ENCODE results near the gene HP1BP3. TPM values are rescaled to one million over a fixed set of nuclear protein-coding genes. Genes with fewer than 3 reads are reported as not detected.

HP1BP3 gene
- total RNA-seq, 1 experiment from 2014 or later = 251 TPM

GRCh38 chr1:20829531-20829930 lies 42.4 kb upstream of the HP1BP3 start:
- Histone ChIP-seq H3K9me2 (ENCODE audit: insufficient read depth) (no peaks in the 10 kb centered on the region), H3K27me3 (ENCODE audit: insufficient read depth, low read depth) (no peaks in the 10 kb centered on the region), H3K9me3 (ENCODE audit: insufficient read depth, low read depth) (no peaks in the 10 kb centered on the region), H4K20me1 (ENCODE audit: insufficient read depth) (no peaks in the 10 kb centered on the region), H3K4me1 (replicated peaks; ENCODE audit: insufficient read depth) (no peaks in the 10 kb centered on the region), H3K27ac (no peak overlapping the region), H3K4me3 (no peak overlapping the region), H3K36me3 (ENCODE audit: low read depth) (no peaks in the 10 kb centered on the region; the same call in 1 of the 2 replicates), H3K4me2 (no peak overlapping the region), H3F3A (ENCODE audit: insufficient read depth, low read depth) (no peaks in the 10 kb centered on the region), H2AFZ (no peak overlapping the region), H3K79me2 (ENCODE audit: low read depth) (no peaks in the 10 kb centered on the region)
- intact Hi-C loops (cut with micrococcal nuclease; ENCODE audit: unreplicated experiment) = no loop called here
- BruUV-seq (replicated peaks) = no TSS peak
- POLR2A ChIA-PET (ENCODE audit: unreplicated experiment) = interaction anchor here (0.6 kb wide), 1 partner anchor 307 kb away, joined by 3 read pairs; no protein-coding TSS in a partner anchor
- TF ChIP-seq, protein P1, sequence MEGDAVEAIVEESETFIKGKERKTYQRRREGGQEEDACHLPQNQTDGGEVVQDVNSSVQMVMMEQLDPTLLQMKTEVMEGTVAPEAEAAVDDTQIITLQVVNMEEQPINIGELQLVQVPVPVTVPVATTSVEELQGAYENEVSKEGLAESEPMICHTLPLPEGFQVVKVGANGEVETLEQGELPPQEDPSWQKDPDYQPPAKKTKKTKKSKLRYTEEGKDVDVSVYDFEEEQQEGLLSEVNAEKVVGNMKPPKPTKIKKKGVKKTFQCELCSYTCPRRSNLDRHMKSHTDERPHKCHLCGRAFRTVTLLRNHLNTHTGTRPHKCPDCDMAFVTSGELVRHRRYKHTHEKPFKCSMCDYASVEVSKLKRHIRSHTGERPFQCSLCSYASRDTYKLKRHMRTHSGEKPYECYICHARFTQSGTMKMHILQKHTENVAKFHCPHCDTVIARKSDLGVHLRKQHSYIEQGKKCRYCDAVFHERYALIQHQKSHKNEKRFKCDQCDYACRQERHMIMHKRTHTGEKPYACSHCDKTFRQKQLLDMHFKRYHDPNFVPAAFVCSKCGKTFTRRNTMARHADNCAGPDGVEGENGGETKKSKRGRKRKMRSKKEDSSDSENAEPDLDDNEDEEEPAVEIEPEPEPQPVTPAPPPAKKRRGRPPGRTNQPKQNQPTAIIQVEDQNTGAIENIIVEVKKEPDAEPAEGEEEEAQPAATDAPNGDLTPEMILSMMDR (conservative IDR thresholded peaks at IDR 0.05) = no peak
- no peak for TF ChIP-seq EZH2 (IDR thresholded peaks at IDR 0.05; ENCODE audit: low read depth)
- CTCF ChIA-PET = no interaction called here
- no peak for DNase-seq

- H3K27ac ChIP-seq = no peak overlapping the region
- no peaks in the 10 kb centered on the region for H3K9me2 ChIP-seq (ENCODE audit: insufficient read depth)
- H3K4me3 ChIP-seq = no peak overlapping the region
- H3K9me3 ChIP-seq (ENCODE audit: insufficient read depth, low read depth) = no peaks in the 10 kb centered on the region
- no peaks in the 10 kb centered on the region for H3K79me2 ChIP-seq (ENCODE audit: low read depth)
- ChIA-PET POLR2A (ENCODE audit: unreplicated experiment) (no interaction called here), CTCF (no interaction called here)
- DNase-seq = no peak
- H2AFZ ChIP-seq = no peak overlapping the region
- no TSS peak for BruUV-seq (replicated peaks)
- no peaks in the 10 kb centered on the region for H4K20me1 ChIP-seq (ENCODE audit: insufficient read depth)
- H3K4me1 ChIP-seq (replicated peaks; ENCODE audit: insufficient read depth) = no peaks in the 10 kb centered on the region
- intact Hi-C loops (cut with micrococcal nuclease; ENCODE audit: unreplicated experiment) = no loop called here
- H3F3A ChIP-seq (ENCODE audit: insufficient read depth, low read depth) = no peaks in the 10 kb centered on the region
- H3K27me3 ChIP-seq (ENCODE audit: insufficient read depth, low read depth) = no peaks in the 10 kb centered on the region
- H3K36me3 ChIP-seq (ENCODE audit: low read depth) = no peaks in the 10 kb centered on the region; the same call in 1 of the 2 replicates
- no peak overlapping the region for H3K4me2 ChIP-seq
- TF ChIP-seq EZH2 (IDR thresholded peaks at IDR 0.05; ENCODE audit: low read depth) = no peak
- TF ChIP-seq, protein P1 (conservative IDR thresholded peaks at IDR 0.05) = no peak
These were observed 36.7 kb upstream of the HP1BP3 start for GRCh38 chr1:20823845-20824244.

DNA sequence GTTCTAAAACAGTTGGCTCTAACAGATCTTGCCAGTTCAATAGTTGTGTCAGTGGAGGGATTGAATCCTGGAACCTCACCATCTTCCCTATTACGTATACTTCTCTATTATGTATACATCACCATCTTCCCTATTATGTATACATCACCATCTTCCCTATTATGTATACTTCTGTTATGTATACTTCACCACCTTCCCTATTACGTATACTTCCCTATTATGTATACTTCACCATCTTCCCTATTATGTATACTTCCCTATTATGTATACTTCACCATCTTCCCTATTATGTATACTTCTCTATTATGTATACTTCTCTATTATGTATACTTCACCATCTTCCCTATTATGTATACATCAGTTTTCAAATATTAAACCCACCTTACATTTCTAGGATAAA lies 34.4 kb upstream of the HP1BP3 start:
- H3F3A ChIP-seq (ENCODE audit: insufficient read depth, low read depth) = no peaks in the 10 kb centered on the region
- BruUV-seq (replicated peaks) = no TSS peak
- H3K36me3 ChIP-seq (ENCODE audit: low read depth) = no peaks in the 10 kb centered on the region

More for the DNA sequence above, 34.4 kb upstream of the HP1BP3 start:
- Histone ChIP-seq H2AFZ (no peak overlapping the region), H3K27ac (no peak overlapping the region), H3K9me2 (ENCODE audit: insufficient read depth) (no peaks in the 10 kb centered on the region), H3K27me3 (ENCODE audit: insufficient read depth, low read depth) (no peaks in the 10 kb centered on the region), H4K20me1 (ENCODE audit: insufficient read depth) (no peaks in the 10 kb centered on the region), H3K9me3 (ENCODE audit: insufficient read depth, low read depth) (no peaks in the 10 kb centered on the region), H3K4me3 (no peak overlapping the region), H3K79me2 (ENCODE audit: low read depth) (no peaks in the 10 kb centered on the region), H3K4me1 (replicated peaks; ENCODE audit: insufficient read depth) (no peaks in the 10 kb centered on the region), H3K4me2 (no peak overlapping the region)
- intact Hi-C loops (cut with micrococcal nuclease; ENCODE audit: unreplicated experiment) = no loop called here
- ChIA-PET CTCF (no interaction called here), POLR2A (ENCODE audit: unreplicated experiment) (no interaction called here)
- DNase-seq = no peak
- TF ChIP-seq, protein P1 (conservative IDR thresholded peaks at IDR 0.05) = no peak
- no peak for TF ChIP-seq EZH2 (IDR thresholded peaks at IDR 0.05; ENCODE audit: low read depth)

All from PC-9 (cell line).